Breast epithelium (tissue), 4 donors: ENCODE data around the gene PTPN14. TPM values are rescaled to one million over a fixed set of nuclear protein-coding genes. Genes with fewer than 3 reads are reported as not detected.

ENCODE experiments used
- DNase-seq, 2 donors: peaks; one replicate each; pipeline ENCODE4 v3.0.0-alpha.2; 2019; ENCODE audit warnings: low spot score in 2 of 2
- H3K27ac ChIP-seq, 2 donors: fragments of 200-600 bp; sonication (generic) in 1 of 2; one replicate each; pipeline ENCODE4 v1.5.1; 2016 to 2019; ENCODE audit warnings: mild to moderate bottlenecking in 1 of 2
- H3K27me3 ChIP-seq, 2 donors: fragments of 200-600 bp; sonication (generic) in 1 of 2; one replicate each; pipeline versions ENCODE4 v1.5.1 to v1.6.0; 2017 to 2019; ENCODE audit warnings: control low read depth in 1 of 2, mild to moderate bottlenecking in 1 of 2
- H3K36me3 ChIP-seq: fragments of 200-600 bp; one replicate; pipeline ENCODE4 v1.5.1; 2019
- H3K4me1 ChIP-seq, 2 donors: fragments of 200-600 bp; sonication (generic); one replicate each; pipeline ENCODE4 v1.5.1; 2016 to 2019; ENCODE audit warnings: control low read depth in 1 of 2
- H3K4me3 ChIP-seq, 3 donors: fragments of 200-600 bp; sonication (generic); 1 replicate in 2 of 3; 2 replicates in 1 of 3; pipeline ENCODE4 v1.5.1; 2016 to 2019; ENCODE audit warnings: mild to moderate bottlenecking in 3 of 3, moderate library complexity in 2 of 3
- H3K9me3 ChIP-seq, 2 donors: fragments of 200-600 bp; sonication (generic) in 1 of 2; one replicate each; pipeline ENCODE4 v1.5.1; 2016 to 2019; ENCODE audit warnings: control low read depth in 1 of 2
- POLR2A ChIP-seq: fragments of 450-650 bp; IDR thresholded peaks from one replicate; pipeline ENCODE4 v1.6.1; 2016; ENCODE audit warnings: antibody characterized with exemption, mild to moderate bottlenecking, moderate library complexity
- POLR2AphosphoS5 ChIP-seq, 3 donors: sonication (generic); formaldehyde crosslinking; IDR thresholded peaks; one replicate each; pipeline ENCODE4 v1.6.1; 2017; ENCODE audit warnings: antibody characterized with exemption in 3 of 3
- intact Hi-C: fragments of 100-400 bp; cut with DNase I; formaldehyde crosslinking; loops from one replicate; pipeline ENCODE4 v1.15.1; 2023; ENCODE audit warnings: low total_unique reads
- total RNA-seq, 3 donors: library from RNA; depleted of rRNA; stranded (reverse); fragments of >200 nt; gene quantifications; one replicate each; pipeline ENCODE4 v1.1.0, GENCODE V29; 2016
- TF ChIP-seq, protein P1 (sequence below), 3 donors: fragments of 450-650 bp; IDR thresholded peaks; one replicate each; pipeline ENCODE4 v1.5.1; 2016 to 2017; ENCODE audit warnings: antibody characterized with exemption in 3 of 3, mild to moderate bottlenecking in 3 of 3, moderate library complexity in 3 of 3

The PTPN14 gene
- total RNA-seq, 3 donors from 2014 or later: 30.4 to 57.4 (median 49.5) TPM

DNA sequence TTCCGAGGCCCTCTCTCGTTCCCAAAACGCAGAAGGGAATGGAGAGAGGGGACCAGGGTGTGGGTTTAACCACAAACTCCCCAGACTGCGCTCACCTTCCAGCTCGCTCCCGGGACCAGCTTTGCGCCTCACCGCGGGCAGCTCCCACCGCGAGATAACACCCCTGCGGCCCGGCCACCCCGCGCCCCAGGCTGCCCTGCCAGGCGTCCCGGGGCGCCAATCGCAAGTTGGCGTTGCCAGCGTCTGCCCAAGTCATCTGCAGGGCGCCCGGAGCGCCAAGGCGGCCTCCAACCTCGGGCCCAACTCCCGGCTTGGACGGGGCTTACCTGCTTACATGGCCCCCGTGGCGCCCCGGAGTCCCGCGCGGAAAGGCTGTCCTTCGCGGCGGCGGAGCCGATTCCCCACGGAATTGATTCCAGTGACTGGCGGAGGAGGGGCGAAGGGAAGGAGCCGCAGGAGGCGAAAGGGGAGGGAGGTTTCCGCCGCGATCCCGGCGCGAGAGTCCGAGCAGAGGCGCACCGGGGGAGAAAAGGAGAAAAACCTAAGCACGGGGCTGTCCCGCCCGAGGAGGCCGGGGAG is 456 bp downstream of the PTPN14 start:
- peak; percentile 54 to 66 for DNase-seq
- intact Hi-C loops: loop anchor here (5.0 kb wide), 1 partner anchor 339 kb away; no protein-coding TSS in a partner anchor

DNA sequence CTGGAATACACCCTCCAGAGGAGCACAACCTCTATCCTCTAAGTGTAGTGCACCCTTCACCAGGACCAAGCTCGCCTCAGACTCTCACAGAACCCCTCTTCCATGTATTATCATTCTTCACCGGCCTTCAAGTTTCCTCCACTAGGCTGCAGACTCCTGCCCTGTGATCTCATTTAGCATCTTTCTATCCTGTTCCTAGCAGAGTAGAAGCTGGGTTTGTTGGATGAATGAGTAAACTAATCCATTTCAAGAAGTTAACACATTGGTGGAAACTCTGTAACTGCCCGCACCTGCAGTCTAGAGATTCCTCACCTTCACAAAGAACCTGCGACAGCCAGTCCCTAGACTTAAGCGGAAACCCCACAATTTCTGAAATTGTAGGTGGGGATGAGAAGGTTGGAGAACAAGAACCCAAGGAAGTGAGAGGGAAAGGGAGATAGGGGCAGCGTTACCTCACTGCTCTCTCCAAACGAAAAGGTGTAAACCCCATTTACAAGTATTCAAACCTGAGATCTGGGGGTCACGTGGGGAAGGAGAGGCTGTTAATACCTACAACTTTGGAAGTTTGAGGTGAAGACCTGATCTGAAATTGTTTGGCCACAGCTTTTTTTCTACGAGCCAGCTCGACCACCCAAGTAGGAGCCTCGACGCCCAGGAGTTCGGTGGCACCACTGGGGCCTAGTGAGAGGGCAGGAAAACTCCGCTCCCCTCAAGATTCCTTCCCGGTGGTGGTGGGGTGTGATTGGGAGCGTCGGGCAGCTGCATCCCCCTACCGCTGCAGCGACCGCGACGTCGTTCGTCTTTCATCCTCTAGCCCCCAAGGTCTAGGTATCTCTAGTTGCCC is 1.2 kb downstream of the PTPN14 start:
- Histone ChIP-seq H3K4me3 (peak overlapping the region; percentile 74 to 96 (median 87)), H3K27ac (peak overlapping the region; percentile 98 to 99), H3K36me3 (no peaks in the 10 kb centered on the region), H3K27me3 (no peaks in the 10 kb centered on the region), H3K9me3 (no peaks in the 10 kb centered on the region), H3K4me1 (peaks cover 0 to 5% of the 10 kb centered on the region in 2 donors)
- no peak for DNase-seq
- TF ChIP-seq, protein P1, sequence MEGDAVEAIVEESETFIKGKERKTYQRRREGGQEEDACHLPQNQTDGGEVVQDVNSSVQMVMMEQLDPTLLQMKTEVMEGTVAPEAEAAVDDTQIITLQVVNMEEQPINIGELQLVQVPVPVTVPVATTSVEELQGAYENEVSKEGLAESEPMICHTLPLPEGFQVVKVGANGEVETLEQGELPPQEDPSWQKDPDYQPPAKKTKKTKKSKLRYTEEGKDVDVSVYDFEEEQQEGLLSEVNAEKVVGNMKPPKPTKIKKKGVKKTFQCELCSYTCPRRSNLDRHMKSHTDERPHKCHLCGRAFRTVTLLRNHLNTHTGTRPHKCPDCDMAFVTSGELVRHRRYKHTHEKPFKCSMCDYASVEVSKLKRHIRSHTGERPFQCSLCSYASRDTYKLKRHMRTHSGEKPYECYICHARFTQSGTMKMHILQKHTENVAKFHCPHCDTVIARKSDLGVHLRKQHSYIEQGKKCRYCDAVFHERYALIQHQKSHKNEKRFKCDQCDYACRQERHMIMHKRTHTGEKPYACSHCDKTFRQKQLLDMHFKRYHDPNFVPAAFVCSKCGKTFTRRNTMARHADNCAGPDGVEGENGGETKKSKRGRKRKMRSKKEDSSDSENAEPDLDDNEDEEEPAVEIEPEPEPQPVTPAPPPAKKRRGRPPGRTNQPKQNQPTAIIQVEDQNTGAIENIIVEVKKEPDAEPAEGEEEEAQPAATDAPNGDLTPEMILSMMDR (IDR thresholded peaks at IDR 0.05): peak in 1 of 3 donors; percentile 26
- no peak for TF ChIP-seq POLR2A
- intact Hi-C loops: loop anchor here (5.0 kb wide), 1 partner anchor 338 kb away; no protein-coding TSS in a partner anchor

More for the DNA sequence above, 456 bp downstream of the PTPN14 start:
- no peaks in the 10 kb centered on the region for H3K27me3 ChIP-seq
- no peak for TF ChIP-seq POLR2A
- TF ChIP-seq POLR2AphosphoS5 (IDR thresholded peaks at IDR 0.05): peak in 2 of 3 donors; percentile 2 to 14
- peaks cover 0 to 5% of the 10 kb centered on the region in 2 donors for H3K4me1 ChIP-seq
- no peaks in the 10 kb centered on the region for H3K36me3 ChIP-seq
- H3K27ac ChIP-seq: peak overlapping the region; percentile 98 to 99
- H3K9me3 ChIP-seq: no peaks in the 10 kb centered on the region
- peak overlapping the region; percentile 74 to 96 (median 87) for H3K4me3 ChIP-seq

DNA sequence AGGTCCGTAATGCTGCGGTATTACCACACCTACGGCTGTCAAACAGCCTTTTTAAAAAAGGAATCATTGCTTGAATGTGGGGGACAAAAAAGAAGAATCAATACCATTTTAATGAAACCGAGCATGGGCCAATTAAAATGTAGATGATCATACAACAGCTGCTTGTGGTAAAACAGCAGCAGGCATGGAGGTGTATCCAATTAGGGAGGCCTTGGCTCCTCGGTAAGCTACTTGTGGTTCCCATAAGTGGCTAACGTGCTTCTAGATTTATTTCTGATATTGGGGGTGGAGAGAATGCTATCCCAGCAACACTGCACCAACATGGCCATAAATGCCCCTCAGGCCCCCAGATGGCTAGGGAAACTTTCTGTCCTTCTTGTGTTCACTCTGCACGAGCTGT is 1.8 kb downstream of the PTPN14 start:
- Histone ChIP-seq H3K4me3 (peak overlapping the region; percentile 74 to 96 (median 87)), H3K9me3 (no peaks in the 10 kb centered on the region), H3K27ac (peak overlapping the region; percentile 98 to 99), H3K36me3 (no peaks in the 10 kb centered on the region), H3K4me1 (peaks cover 0 to 5% of the 10 kb centered on the region in 2 donors), H3K27me3 (no peaks in the 10 kb centered on the region)
- intact Hi-C loops: loop anchor here (5.0 kb wide), 1 partner anchor 337 kb away; no protein-coding TSS in a partner anchor
- TF ChIP-seq POLR2AphosphoS5 (IDR thresholded peaks at IDR 0.05) (no peak), POLR2A (no peak)
- TF ChIP-seq, protein P1 (IDR thresholded peaks at IDR 0.05): no peak
- DNase-seq: no peak

DNA sequence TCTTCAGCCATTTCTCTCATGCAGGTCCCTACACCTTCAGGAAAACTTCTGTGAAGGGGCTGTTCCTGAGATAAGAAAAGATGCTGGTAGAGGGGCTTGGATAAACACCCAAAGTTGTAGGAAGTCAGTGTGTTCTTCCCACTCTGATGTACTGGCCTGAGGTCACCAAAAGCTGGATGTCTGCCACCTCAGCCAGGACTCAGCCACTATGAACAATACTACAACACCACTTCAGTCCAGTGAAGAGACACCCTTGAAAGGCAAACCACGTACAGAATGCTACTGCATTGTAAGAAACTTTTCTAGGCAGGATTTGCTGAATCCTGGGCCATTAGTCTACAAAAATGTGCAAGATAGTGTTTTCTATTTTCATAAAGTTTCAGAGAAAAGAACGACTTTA is 2.4 kb downstream of the PTPN14 start:
- Histone ChIP-seq H3K4me3 (peak overlapping the region in 2 of 3 donors; percentile 87 to 96), H3K36me3 (no peaks in the 10 kb centered on the region)
- peak in 1 of 2 donors; percentile 65 for DNase-seq

DNA sequence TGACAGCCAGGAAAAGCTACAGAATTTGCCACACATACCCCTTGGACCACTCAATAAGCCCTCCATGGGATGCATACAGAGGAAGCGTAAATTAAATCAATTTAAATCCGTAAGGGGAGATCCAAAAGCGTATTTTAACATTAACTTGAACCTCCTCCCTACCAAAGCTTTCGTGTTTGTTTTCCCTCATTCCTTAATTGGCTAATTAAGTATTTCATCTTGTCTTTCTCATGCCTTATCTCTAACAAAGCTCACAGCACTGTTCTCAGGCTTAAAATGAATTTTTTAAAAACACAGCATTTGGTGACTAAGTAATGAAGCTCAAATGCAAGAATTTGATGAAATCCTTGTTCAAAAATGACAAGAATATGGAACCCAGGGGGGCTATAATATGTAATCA is 3.1 kb downstream of the PTPN14 start:
- no peak for DNase-seq
- H3K27ac ChIP-seq: peak overlapping the region; percentile 49 to 98
- no peaks in the 10 kb centered on the region for H3K27me3 ChIP-seq
- TF ChIP-seq, protein P1 (IDR thresholded peaks at IDR 0.05): no peak
- TF ChIP-seq POLR2A (no peak), POLR2AphosphoS5 (IDR thresholded peaks at IDR 0.05) (no peak)
- peak overlapping the region in 2 of 3 donors; percentile 87 to 96 for H3K4me3 ChIP-seq
- H3K9me3 ChIP-seq: no peaks in the 10 kb centered on the region
- H3K36me3 ChIP-seq: no peaks in the 10 kb centered on the region
- intact Hi-C loops: no loop called here
- peaks cover 0 to 5% of the 10 kb centered on the region in 2 donors for H3K4me1 ChIP-seq

More for the DNA sequence above, 2.4 kb downstream of the PTPN14 start:
- TF ChIP-seq, protein P1 (IDR thresholded peaks at IDR 0.05): no peak
- no peak for TF ChIP-seq POLR2A
- peak in 1 of 3 donors; percentile 18 for TF ChIP-seq POLR2AphosphoS5 (IDR thresholded peaks at IDR 0.05)
- Histone ChIP-seq H3K4me1 (peaks cover 0 to 5% of the 10 kb centered on the region in 2 donors), H3K9me3 (no peaks in the 10 kb centered on the region), H3K27me3 (no peaks in the 10 kb centered on the region), H3K27ac (peak overlapping the region; percentile 98 to 99)
- intact Hi-C loops: no loop called here
